SK-N-MC (cell line): ENCODE data around the gene CNPY1.

ENCODE experiments used
- EZH2 ChIP-seq: fragments of 200-600 bp; sonication (generic); IDR thresholded peaks from one replicate; pipeline ENCODE4 v1.6.1; 2017; ENCODE audit warnings: antibody characterized with exemption
- FOXP2 ChIP-seq: optimal IDR thresholded peaks from 2 replicates; pipeline ENCODE3; 2011; ENCODE audit warnings: mild to moderate bottlenecking, moderate library complexity; ENCODE audit not compliant: insufficient read depth; ENCODE audit errors: extremely low read length, control extremely low read depth
- POLR2AphosphoS5 ChIP-seq: IDR thresholded peaks from 2 replicates; pipeline ENCODE4 v1.6.1; 2012; ENCODE audit warnings: mild to moderate bottlenecking, low read depth, low read length, borderline replicate concordance

DNA sequence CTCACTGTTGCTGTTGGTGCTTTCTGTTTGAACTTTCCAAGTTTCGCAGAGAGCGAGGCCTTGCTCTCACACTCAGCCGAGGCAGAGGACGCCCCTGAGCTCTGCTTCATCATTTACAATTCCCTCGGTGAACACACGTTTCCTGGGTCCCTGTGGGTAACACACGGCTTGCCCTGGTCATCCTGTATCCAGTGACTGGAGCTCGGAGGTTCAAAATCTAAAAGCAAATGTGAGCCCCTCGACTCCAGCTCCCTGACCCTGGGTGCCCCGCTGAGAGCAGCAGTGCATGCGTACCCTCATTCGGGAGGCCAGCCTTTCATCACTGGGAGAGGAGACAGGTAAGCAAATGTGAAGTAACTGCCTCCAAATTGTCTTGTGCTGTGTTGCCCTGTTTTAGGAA is 5.8 kb downstream of the CNPY1 start:
- TF ChIP-seq EZH2 (no peak), POLR2AphosphoS5 (no peak), FOXP2 (no peak)
